Loucy (cell line): Measurements from ENCODE around the gene LPP.

Experiments
- EZH2phosphoT487 ChIP-seq: fragments of 200-600 bp; IDR thresholded peaks from 2 replicates; pipeline ENCODE4 v1.6.1; 2018; ENCODE audit warnings: antibody characterized with exemption, mild to moderate bottlenecking, moderate library complexity, borderline replicate concordance
- TF ChIP-seq, protein P1 (sequence below): fragments of 200-600 bp; sonication (generic); conservative IDR thresholded peaks from 2 replicates; pipeline ENCODE4 v1.5.1; 2014; ENCODE audit warnings: mild to moderate bottlenecking, antibody characterized with exemption, low read length

DNA sequence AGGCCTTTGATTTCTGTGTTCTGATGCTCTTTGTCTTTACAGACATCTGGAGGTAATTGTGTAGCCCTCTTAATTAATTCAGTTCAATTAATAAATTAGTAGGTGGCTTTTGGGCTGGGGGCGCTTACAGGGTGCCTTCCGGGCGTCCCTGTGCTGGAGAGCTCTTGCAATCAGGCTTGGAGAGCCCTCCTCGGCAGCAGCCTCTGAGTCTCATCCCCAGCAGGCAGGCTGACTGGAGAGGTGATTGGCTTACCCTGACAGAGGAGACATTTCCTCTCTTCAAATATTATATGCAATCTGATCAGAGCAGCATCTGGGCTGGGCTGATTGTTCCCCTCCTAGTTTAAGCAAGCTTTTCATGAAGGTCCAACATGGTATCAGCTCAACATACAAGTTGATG lies 250.7 kb downstream of the LPP start:
- TF ChIP-seq, protein P1, sequence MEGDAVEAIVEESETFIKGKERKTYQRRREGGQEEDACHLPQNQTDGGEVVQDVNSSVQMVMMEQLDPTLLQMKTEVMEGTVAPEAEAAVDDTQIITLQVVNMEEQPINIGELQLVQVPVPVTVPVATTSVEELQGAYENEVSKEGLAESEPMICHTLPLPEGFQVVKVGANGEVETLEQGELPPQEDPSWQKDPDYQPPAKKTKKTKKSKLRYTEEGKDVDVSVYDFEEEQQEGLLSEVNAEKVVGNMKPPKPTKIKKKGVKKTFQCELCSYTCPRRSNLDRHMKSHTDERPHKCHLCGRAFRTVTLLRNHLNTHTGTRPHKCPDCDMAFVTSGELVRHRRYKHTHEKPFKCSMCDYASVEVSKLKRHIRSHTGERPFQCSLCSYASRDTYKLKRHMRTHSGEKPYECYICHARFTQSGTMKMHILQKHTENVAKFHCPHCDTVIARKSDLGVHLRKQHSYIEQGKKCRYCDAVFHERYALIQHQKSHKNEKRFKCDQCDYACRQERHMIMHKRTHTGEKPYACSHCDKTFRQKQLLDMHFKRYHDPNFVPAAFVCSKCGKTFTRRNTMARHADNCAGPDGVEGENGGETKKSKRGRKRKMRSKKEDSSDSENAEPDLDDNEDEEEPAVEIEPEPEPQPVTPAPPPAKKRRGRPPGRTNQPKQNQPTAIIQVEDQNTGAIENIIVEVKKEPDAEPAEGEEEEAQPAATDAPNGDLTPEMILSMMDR, result no peak
- TF ChIP-seq EZH2phosphoT487, result no peak
